Activated T-cell treated with anti-CD3 and anti-CD28 coated beads, Interleukin-2, amount 50 U/mL, for 4 hours (primary cell): ENCODE measurements around the gene AEBP1. TPM values are rescaled to one million over a fixed set of nuclear protein-coding genes. Genes with fewer than 3 reads are reported as not detected.

Experiments used
- ATAC-seq, 2 donors: fragments of 200-7000 bp; cut with Tn5 transposase; one replicate each; pipeline ENCODE4 v1.10.0; 2021
- DNase-seq: peaks from one replicate; pipeline ENCODE4 v3.0.0-alpha.2; 2020
- H3K27me3 Mint-ChIP-seq: one replicate; pipeline ENCODE4 v1.8.0; 2021; ENCODE audit warnings: low read depth, mixed read lengths
- H3K36me3 Mint-ChIP-seq: one replicate; pipeline ENCODE4 v1.8.0; 2022; ENCODE audit warnings: mixed read lengths; ENCODE audit not compliant: insufficient read depth
- H3K4me1 Mint-ChIP-seq: one replicate; pipeline ENCODE4 v1.8.0; 2021; ENCODE audit warnings: low read depth, mixed read lengths
- H3K4me3 Mint-ChIP-seq: one replicate; pipeline ENCODE4 v1.8.0; 2021; ENCODE audit warnings: mild to moderate bottlenecking, moderate library complexity, mixed read lengths
- H3K9me3 Mint-ChIP-seq: one replicate; pipeline ENCODE4 v1.8.0; 2021; ENCODE audit warnings: mixed read lengths
- total RNA-seq, 3 donors: library from RNA; stranded (reverse); gene quantifications; one replicate each; pipeline ENCODE4 v1.2.1, GENCODE V29; 2021

AEBP1 gene
- total RNA-seq, 3 donors from 2014 or later, result 26.7 to 36.3 (median 35.7) TPM

DNA sequence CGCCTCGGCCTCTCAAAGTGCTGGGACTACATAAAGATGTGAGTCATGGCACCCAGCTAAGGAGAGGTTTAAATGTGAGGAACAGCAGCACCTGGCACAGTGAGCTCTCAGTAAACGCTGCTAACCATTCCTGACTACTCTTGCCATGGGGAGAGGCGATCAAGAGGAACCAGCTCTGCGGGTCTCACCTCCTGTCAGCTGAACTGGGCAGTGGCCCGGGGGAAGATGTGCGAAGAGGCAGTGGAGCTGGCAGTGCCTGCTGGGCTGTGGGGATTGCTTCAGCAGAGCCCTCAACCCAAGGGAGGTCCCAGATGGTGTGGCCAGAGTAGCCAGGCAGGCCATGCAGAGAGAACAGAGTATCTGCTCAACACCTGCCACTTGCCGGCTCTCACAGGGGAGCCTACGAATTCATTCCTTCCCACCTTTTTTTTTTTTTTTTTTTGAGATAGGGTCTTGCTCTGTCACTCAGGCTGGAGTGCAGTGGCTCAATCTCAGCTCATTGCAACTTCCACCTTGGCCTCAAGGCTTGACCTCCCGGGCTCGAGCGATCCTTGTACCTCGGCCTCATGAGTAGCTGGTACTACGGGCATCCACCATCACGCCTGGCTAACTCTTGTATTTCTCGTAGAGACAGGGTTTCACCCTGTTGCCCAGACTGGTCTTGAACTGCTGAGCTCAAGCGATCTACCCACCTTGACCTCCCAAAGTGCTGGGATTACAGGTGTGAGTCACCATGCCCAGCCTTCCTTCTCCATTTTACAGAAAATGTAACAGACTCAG lies 28.7 kb upstream of the AEBP1 start:
- ATAC-seq (no peak), DNase-seq (no peak)
- Mint-ChIP-seq H3K9me3 (no peaks in the 10 kb centered on the region), H3K4me1 (peaks cover 15% of the 10 kb centered on the region), H3K4me3 (no peak overlapping the region), H3K27me3 (no peaks in the 10 kb centered on the region), H3K36me3 (peaks cover 18% of the 10 kb centered on the region)

- Mint-ChIP-seq H3K9me3 (no peaks in the 10 kb centered on the region), H3K27me3 (no peaks in the 10 kb centered on the region), H3K4me1 (peaks cover 22% of the 10 kb centered on the region), H3K4me3 (no peak overlapping the region), H3K36me3 (peaks cover 20% of the 10 kb centered on the region)
- ATAC-seq (no peak), DNase-seq (no peak)
Measured at GRCh38 chr7:44076101-44076895, 27.8 kb upstream of the AEBP1 start.

DNA sequence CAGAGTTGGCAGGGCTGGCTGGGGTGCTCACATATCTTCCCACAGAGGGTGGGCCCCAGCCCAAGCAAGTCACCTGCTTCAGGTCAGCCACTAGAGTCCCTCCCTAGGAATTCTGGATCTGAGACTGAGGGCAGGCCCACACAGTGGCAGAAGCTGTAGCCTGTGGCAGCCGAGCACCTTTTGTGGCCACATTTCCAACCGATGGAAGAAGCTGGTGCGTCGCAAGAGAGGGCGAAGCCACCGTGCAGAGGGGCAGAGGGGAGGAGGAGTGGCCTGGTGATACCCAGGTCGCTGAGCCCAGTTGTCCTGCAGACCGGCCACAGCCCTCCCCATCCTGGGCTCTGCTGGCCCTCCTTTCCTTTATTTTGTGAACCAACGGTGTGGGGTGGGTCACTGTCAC lies 27.1 kb upstream of the AEBP1 start:
- Mint-ChIP-seq H3K4me3 (no peak overlapping the region), H3K27me3 (no peaks in the 10 kb centered on the region), H3K36me3 (peaks cover 17% of the 10 kb centered on the region), H3K9me3 (no peaks in the 10 kb centered on the region), H3K4me1 (peaks cover 27% of the 10 kb centered on the region)
- ATAC-seq, result no peak
- DNase-seq, result no peak

DNA sequence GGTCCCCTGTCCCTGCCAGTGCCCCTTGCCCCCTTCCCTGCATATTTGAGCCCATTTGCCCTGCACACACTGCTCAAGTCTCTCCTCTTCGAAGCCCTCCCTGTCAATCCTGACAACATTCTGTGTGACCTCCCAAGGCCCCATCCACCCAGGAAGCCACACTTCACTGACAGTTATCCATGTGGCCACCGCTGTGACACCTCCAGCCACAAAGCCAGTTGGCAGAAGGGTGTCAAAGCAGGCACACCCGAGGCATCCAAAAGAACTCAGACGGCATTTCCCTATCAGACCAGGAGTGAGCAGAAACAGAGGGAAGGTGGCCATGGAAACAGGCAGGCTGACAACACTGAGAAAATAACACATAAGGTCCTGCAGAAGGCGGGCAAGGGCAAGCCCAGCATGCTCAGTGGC lies 26.5 kb upstream of the AEBP1 start:
- H3K4me1 Mint-ChIP-seq, result peaks cover 27% of the 10 kb centered on the region
- ATAC-seq (no peak), DNase-seq (no peak)
- no peak overlapping the region for H3K4me3 Mint-ChIP-seq
- no peaks in the 10 kb centered on the region for H3K27me3 Mint-ChIP-seq
- H3K36me3 Mint-ChIP-seq, result peaks cover 14% of the 10 kb centered on the region
- H3K9me3 Mint-ChIP-seq, result no peaks in the 10 kb centered on the region

GRCh38 chr7:44078521-44078920 lies 25.6 kb upstream of the AEBP1 start:
- no peak for DNase-seq
- no peak for ATAC-seq
- no peaks in the 10 kb centered on the region for H3K9me3 Mint-ChIP-seq
- no peak overlapping the region for H3K4me3 Mint-ChIP-seq
- H3K27me3 Mint-ChIP-seq, result no peaks in the 10 kb centered on the region
- peaks cover 11% of the 10 kb centered on the region for H3K36me3 Mint-ChIP-seq
- peaks cover 33% of the 10 kb centered on the region for H3K4me1 Mint-ChIP-seq

GRCh38 chr7:44079331-44080021 lies 24.7 kb upstream of the AEBP1 start:
- ATAC-seq (no peak), DNase-seq (no peak)
- H3K9me3 Mint-ChIP-seq, result no peaks in the 10 kb centered on the region
- peaks cover 11% of the 10 kb centered on the region for H3K36me3 Mint-ChIP-seq
- peaks cover 37% of the 10 kb centered on the region for H3K4me1 Mint-ChIP-seq
- no peaks in the 10 kb centered on the region for H3K27me3 Mint-ChIP-seq
- no peak overlapping the region for H3K4me3 Mint-ChIP-seq

DNA sequence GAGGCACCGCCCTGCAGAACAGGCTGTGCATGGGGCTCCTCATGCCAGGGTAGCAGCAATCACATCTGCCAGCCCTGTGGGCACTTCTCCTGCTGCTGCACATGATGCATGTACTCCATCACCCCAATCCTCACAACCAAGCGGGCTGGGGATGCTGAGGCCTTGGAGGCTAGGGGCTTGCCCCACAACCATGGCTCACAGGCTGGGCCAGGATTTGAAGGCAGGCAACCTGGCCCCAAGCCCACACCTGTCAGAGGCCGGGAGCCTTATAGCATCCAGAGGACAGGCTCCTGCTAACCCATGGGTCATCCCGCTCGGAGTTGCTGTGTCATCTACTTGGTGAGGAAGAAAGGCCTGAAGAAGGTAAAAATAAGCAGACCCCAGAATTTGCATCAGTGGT lies 24.0 kb upstream of the AEBP1 start:
- no peak for ATAC-seq
- no peak overlapping the region for H3K4me3 Mint-ChIP-seq
- no peaks in the 10 kb centered on the region for H3K27me3 Mint-ChIP-seq
- no peaks in the 10 kb centered on the region for H3K9me3 Mint-ChIP-seq
- H3K4me1 Mint-ChIP-seq, result peaks cover 37% of the 10 kb centered on the region
- DNase-seq, result no peak
- peaks cover 11% of the 10 kb centered on the region for H3K36me3 Mint-ChIP-seq

DNA sequence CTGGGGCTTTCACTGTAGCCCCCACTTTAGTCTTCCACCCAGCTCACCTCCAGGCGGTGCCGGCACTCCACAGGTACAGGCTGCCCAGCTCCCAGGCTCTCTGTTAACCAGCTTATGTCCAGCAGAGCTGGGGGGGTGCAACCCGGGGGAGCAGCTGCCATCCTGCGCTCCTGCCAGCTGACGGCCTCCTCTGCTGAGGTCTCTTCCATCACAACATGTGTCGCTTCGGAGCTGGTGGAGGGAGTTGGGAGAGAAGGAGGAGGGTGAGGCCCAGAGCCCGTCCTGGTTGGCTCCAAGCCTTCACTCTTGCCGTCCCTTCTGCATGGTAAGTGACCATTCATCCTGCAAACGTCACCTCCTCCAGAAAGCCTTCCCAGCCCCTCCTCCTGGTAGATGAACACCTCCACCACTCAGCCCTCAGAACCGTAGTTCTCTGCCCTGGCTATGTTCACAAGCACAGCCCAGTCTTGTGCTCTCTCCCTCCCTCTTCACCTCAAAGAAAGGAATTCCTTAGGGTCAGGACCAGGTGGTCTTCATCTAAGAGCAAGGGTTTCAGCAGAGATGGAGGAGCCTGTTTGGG lies 23.4 kb upstream of the AEBP1 start:
- DNase-seq (no peak), ATAC-seq (no peak)
- Mint-ChIP-seq H3K4me1 (peaks cover 37% of the 10 kb centered on the region), H3K4me3 (peak overlapping the region; percentile 91), H3K9me3 (no peaks in the 10 kb centered on the region), H3K27me3 (no peaks in the 10 kb centered on the region), H3K36me3 (peaks cover 11% of the 10 kb centered on the region)

DNA sequence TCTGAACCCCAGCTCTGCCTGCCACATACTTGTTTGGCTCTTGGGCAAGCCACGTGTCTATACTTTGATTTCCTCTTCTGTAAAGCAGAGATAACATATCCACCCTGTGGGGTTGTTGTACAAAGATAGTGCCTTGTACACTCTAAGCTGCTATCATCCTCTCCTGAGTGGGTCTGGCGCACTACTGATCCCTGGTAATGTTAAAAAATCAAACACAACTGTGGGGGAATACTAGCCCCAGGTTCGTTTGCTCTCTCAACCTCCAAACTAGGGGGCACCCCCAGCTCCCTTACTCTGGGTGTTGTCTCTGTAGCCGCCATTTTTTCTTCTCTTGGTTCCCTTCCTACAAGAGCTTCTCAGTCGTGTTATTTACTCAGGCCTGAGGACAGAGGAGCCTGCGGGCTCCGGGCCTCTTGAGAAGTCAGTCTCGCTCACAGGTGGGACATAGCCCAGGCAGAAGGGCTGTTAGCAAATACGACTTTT lies 22.8 kb upstream of the AEBP1 start:
- H3K4me1 Mint-ChIP-seq, result peaks cover 37% of the 10 kb centered on the region
- ATAC-seq, result no peak

DNA sequence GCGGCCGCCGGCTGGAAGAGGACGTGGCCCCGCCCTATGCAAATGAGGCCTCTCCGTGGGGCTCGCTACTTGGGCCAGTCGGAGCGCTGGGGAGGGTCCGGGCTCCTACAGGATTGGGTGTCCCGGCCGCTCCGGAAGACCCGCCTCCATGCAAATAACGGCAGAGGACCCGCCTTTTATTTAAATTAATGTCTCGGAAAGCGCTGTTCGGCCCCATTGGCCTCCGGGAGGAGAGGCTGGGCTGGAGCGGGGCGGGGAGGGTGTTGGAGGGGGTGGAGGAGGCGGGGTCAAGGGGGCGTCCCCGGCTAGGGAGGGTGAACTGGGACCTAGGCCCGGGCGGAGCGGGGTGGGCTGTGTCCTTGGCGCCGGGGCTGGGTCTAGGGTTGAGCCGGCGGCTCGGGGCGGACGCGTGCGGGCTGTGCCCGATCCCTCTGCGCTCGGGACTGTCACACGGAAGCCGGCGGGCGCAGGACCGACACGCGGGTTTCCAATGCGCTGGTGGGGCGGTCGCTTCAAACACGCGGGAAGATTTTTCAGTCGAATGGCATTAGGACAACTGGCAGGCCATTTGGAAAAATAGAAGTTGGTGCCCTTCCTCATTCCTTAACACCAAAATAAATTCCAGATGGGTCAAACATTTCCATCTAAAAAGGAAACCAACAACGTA lies 21.5 kb upstream of the AEBP1 start:
- Mint-ChIP-seq H3K4me3 (peak overlapping the region; percentile 91), H3K27me3 (no peaks in the 10 kb centered on the region), H3K9me3 (no peaks in the 10 kb centered on the region), H3K4me1 (peaks cover 35% of the 10 kb centered on the region), H3K36me3 (peaks cover 10% of the 10 kb centered on the region)
- DNase-seq, result peak; percentile 97
- peak; percentile 95 to 97 for ATAC-seq

More for the DNA sequence above, 22.8 kb upstream of the AEBP1 start:
- H3K4me3 Mint-ChIP-seq, result peak overlapping the region; percentile 91
- no peaks in the 10 kb centered on the region for H3K27me3 Mint-ChIP-seq
- no peak for DNase-seq
- H3K9me3 Mint-ChIP-seq, result no peaks in the 10 kb centered on the region
- peaks cover 11% of the 10 kb centered on the region for H3K36me3 Mint-ChIP-seq

DNA sequence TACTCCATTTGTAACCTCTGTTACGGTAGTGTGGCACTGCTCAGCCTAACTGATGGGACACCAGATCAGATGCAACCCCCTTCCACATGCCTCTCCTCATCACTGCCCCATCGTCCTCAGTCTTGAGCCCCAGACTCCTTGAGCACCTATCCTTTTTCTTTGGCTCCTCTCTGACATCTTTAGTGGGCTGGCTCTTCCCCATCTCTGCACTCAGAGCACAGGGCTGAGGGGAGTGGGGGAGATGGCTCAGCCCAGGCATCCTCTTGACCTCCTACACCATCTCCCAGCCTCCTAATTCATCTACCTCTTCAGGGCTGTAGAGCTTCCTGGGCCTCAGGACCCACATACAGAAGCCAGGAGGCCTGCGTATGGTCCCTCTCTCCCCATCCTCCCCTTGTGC lies 20.3 kb upstream of the AEBP1 start:
- Mint-ChIP-seq H3K27me3 (no peaks in the 10 kb centered on the region), H3K4me1 (peaks cover 27% of the 10 kb centered on the region), H3K9me3 (no peaks in the 10 kb centered on the region), H3K4me3 (peak overlapping the region; percentile 72), H3K36me3 (peaks cover 2% of the 10 kb centered on the region)
- ATAC-seq (no peak), DNase-seq (no peak)

DNA sequence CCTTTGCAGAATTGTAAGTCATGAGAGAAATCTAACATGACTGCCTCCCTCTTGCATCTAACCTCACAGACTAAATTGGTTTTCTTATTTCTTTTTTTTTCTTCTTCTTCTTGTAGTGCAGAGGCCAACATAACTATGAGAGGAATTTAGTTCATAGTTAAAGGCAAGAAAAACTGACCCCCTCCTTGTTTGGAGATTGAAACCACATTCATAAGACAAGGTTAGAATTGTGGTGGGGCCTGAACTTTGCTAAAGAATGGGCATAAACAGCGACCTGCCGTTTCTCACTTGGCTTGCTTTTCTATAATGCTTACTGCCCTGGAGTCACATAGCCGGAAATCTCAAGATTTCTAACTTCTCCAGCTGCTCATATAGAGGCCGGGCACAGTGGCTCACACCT lies 19.4 kb upstream of the AEBP1 start:
- peaks cover 27% of the 10 kb centered on the region for H3K4me1 Mint-ChIP-seq
- H3K36me3 Mint-ChIP-seq, result peaks cover 2% of the 10 kb centered on the region
- no peaks in the 10 kb centered on the region for H3K27me3 Mint-ChIP-seq
- H3K4me3 Mint-ChIP-seq, result no peak overlapping the region
- DNase-seq (no peak), ATAC-seq (no peak)
- H3K9me3 Mint-ChIP-seq, result no peaks in the 10 kb centered on the region

GRCh38 chr7:44085546-44085945 lies 18.6 kb upstream of the AEBP1 start:
- ATAC-seq, result no peak
- peaks cover 2% of the 10 kb centered on the region for H3K36me3 Mint-ChIP-seq
- H3K9me3 Mint-ChIP-seq, result no peaks in the 10 kb centered on the region
- H3K27me3 Mint-ChIP-seq, result no peaks in the 10 kb centered on the region
- peaks cover 21% of the 10 kb centered on the region for H3K4me1 Mint-ChIP-seq
- H3K4me3 Mint-ChIP-seq, result no peak overlapping the region
- DNase-seq, result no peak

DNA sequence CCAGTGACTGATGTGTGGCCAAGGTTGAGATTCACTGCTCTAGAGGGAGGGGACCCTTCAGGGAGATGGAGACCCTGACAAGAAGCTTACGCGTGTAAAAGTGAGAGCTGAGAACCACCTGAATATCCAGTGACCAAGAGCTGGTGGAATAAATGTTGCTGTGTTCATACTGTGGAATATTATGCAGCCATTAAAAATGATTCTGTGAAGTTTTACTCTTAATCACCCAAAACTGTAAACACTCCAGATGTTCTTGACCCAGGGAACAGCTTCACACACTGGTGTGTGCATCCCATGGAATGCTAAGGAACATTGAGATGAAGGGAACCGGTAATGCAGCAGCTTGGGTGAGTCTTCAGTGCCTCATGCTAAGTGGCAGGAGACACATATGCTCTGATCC lies 17.5 kb upstream of the AEBP1 start:
- H3K36me3 Mint-ChIP-seq, result no peaks in the 10 kb centered on the region
- no peaks in the 10 kb centered on the region for H3K9me3 Mint-ChIP-seq
- ATAC-seq (no peak), DNase-seq (no peak)
- H3K4me3 Mint-ChIP-seq, result no peak overlapping the region
- peaks cover 12% of the 10 kb centered on the region for H3K4me1 Mint-ChIP-seq
- no peaks in the 10 kb centered on the region for H3K27me3 Mint-ChIP-seq
